OCI-LY3 (cell line): ENCODE measurements around the gene IFRD2.

Experiments used
- H2AFZ ChIP-seq: fragments of 200-600, 300-600 bp; shearing (Covaris generic); 2 replicates; pipeline ENCODE4 v1.6.0; 2014; ENCODE audit warnings: antibody characterized with exemption, low read depth, low read length
- H3K27ac ChIP-seq: fragments of 200-600, 300-600 bp; sonication (generic); 2 replicates; pipeline ENCODE4 v1.5.1; 2014; ENCODE audit warnings: mild to moderate bottlenecking, low read length, moderate library complexity, mixed read lengths
- H3K27me3 ChIP-seq: fragments of 200-600, 300-600 bp; sonication (generic); 2 replicates; pipeline ENCODE4 v1.6.1; 2014; ENCODE audit warnings: low read depth, low read length, mixed read lengths
- H3K36me3 ChIP-seq: fragments of 200-600, 300-600 bp; sonication (generic); replicated peaks from 2 replicates; pipeline ENCODE3; 2014; ENCODE audit warnings: low read depth, low read length, mixed read lengths
- H3K4me1 ChIP-seq: fragments of 300-600, 200-600 bp; sonication (generic); 2 replicates; pipeline ENCODE4 v1.6.1; 2014; ENCODE audit warnings: low read length, mixed read lengths
- H3K4me2 ChIP-seq: fragments of 200-600, 300-600 bp; sonication (generic); 2 replicates; pipeline ENCODE4 v1.6.1; 2014; ENCODE audit warnings: low read length, mixed read lengths
- H3K4me3 ChIP-seq: fragments of 300-600, 200-600 bp; sonication (generic); 2 replicates; pipeline ENCODE4 v1.5.1; 2014; ENCODE audit warnings: antibody characterized with exemption, mild to moderate bottlenecking, low read length, moderate library complexity
- H3K79me2 ChIP-seq: fragments of 300-600, 200-600 bp; shearing (Covaris generic); 2 replicates; pipeline ENCODE4 v1.6.1; 2014; ENCODE audit warnings: mild to moderate bottlenecking, low read length, mixed read lengths
- H3K9ac ChIP-seq: fragments of 300-600, 200-600 bp; shearing (Covaris generic); 2 replicates; pipeline ENCODE4 v1.6.0; 2014; ENCODE audit warnings: mild to moderate bottlenecking, low read length, moderate library complexity
- H3K9me3 ChIP-seq: fragments of 200-600, 300-600 bp; shearing (Covaris generic); 2 replicates; pipeline ENCODE4 v1.6.1; 2014; ENCODE audit warnings: low read length, mixed read lengths; ENCODE audit not compliant: insufficient read depth
- H4K20me1 ChIP-seq: fragments of 200-600, 300-600 bp; sonication (generic); 2 replicates; pipeline ENCODE4 v1.6.1; 2016; ENCODE audit warnings: low read length, mixed read lengths; ENCODE audit not compliant: insufficient read depth
- EZH2phosphoT487 ChIP-seq: fragments of 200-600 bp; shearing (Covaris generic); IDR thresholded peaks from 2 replicates; pipeline ENCODE4 v1.6.1; 2018; ENCODE audit warnings: antibody characterized with exemption, mixed run types, low read depth
- TF ChIP-seq, protein P1 (sequence below): fragments of 200-600, 300-600 bp; sonication (generic); IDR thresholded peaks from 2 replicates; pipeline ENCODE4 v1.5.1; 2014; ENCODE audit warnings: antibody characterized with exemption, low read length, low read depth

Gene IFRD2

DNA sequence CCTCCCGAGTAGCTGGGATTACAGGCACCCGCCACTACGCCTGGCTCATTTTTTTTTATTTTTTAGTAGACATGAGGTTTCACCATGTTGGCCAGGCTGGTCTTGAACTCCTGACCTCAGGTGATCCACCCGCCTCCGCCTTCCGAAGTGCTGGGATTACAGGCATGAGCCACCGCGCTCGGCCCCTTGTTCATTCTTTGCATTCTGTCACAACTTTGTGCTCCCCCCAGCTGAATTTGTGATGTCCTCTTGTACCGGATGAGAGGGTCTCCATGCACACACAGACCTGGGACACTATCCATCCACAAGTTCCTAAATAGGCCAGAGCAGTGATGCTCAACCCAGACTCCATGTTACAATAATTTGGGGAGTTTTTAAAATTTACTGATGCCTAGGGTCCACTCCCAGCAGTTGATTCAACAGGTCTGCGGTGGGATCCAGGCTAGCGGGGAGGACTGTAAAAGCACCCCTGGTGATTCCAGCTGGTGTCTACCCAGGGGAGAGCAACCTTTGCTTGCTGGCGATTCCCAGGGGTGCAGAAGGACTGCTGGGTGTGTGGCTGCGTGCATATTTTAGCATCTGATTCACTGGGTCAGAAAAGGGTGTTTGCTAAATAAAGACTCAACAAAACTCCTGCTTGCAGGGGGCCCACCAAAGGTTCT is 47.4 kb upstream of the IFRD2 start:
- H2AFZ ChIP-seq, result no peak overlapping the region
- no peak overlapping the region for H3K27ac ChIP-seq
- no peak overlapping the region for H3K9ac ChIP-seq
- H3K27me3 ChIP-seq, result no peaks in the 10 kb centered on the region
- H3K4me3 ChIP-seq, result no peak overlapping the region
- no peak for TF ChIP-seq EZH2phosphoT487
- TF ChIP-seq, protein P1, sequence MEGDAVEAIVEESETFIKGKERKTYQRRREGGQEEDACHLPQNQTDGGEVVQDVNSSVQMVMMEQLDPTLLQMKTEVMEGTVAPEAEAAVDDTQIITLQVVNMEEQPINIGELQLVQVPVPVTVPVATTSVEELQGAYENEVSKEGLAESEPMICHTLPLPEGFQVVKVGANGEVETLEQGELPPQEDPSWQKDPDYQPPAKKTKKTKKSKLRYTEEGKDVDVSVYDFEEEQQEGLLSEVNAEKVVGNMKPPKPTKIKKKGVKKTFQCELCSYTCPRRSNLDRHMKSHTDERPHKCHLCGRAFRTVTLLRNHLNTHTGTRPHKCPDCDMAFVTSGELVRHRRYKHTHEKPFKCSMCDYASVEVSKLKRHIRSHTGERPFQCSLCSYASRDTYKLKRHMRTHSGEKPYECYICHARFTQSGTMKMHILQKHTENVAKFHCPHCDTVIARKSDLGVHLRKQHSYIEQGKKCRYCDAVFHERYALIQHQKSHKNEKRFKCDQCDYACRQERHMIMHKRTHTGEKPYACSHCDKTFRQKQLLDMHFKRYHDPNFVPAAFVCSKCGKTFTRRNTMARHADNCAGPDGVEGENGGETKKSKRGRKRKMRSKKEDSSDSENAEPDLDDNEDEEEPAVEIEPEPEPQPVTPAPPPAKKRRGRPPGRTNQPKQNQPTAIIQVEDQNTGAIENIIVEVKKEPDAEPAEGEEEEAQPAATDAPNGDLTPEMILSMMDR, result no peak
- H4K20me1 ChIP-seq, result peaks cover 1% of the 10 kb centered on the region; the same call in 1 of the 2 replicates
- H3K4me2 ChIP-seq, result no peak overlapping the region
- peaks cover 36% of the 10 kb centered on the region for H3K79me2 ChIP-seq
- peaks cover 18% of the 10 kb centered on the region for H3K4me1 ChIP-seq
- no peaks in the 10 kb centered on the region for H3K9me3 ChIP-seq
- H3K36me3 ChIP-seq, result peaks cover 12% of the 10 kb centered on the region

DNA sequence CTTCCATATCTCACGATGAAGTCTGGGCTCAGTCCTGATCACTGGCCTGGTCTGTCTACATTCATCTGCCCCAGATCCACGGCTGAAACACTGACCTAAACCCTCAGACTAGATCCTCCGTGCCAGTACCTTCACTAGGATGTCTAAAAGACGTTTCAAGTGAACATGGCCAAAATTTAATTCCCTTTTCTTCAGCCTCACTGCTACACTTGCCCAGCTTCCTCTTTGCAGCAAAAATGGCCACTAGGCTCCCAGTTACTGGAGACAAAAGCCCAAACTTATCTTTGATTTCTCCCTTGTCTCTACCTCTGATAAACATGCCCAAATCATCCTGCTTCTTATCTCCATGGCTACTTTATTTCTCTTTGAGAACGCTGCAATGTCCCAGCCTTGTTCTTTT is 46.7 kb upstream of the IFRD2 start:
- Histone ChIP-seq H4K20me1 (peaks cover 8% of the 10 kb centered on the region), H3K4me2 (peak overlapping the region; percentile 84), H2AFZ (no peak overlapping the region), H3K27me3 (no peaks in the 10 kb centered on the region), H3K9me3 (no peaks in the 10 kb centered on the region), H3K9ac (peak overlapping the region; percentile 92), H3K4me3 (peak overlapping the region; percentile 84), H3K79me2 (peaks cover 43% of the 10 kb centered on the region), H3K36me3 (peaks cover 19% of the 10 kb centered on the region), H3K4me1 (peaks cover 19% of the 10 kb centered on the region), H3K27ac (0 out of 2 replicates have a peak overlapping the region, but pooled peaks have one; percentile 82)
- no peak for TF ChIP-seq EZH2phosphoT487
- TF ChIP-seq, protein P1, result no peak

DNA sequence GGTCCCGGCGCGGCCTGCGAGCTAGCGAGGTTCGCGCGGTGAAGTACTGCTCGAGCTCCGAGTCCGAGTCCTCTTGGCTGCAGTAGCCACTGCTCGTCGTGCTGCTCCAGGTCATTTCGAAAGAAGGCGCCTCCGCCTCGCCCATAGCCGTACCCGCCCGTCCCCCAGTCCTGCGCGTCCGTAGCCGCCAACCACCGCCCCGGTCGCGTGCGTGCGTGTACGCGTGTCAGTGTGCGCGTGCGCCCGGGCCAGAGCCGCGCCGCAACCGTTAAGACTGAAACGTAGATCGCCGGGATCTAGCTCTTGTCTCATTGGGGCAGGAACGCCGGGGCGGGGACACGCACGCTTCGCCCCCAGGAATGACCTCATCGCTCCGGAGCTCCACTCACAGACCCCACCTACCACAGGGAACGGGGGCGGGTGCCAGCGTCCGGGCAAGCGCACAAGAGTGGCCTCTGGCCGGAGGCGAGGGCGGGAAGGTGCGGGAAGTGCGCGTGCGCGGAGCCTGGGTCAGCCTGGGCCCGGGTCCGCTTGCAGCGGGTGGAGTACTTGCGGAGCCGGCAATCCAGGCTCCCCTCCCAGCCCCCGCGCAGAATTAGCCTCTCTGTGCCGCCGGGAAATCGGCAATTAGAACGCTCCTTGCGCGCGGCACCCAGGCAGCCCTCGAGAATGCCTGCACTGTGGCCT is 45.1 kb upstream of the IFRD2 start:
- Histone ChIP-seq H4K20me1 (peaks cover 15% of the 10 kb centered on the region), H2AFZ (peak overlapping the region; percentile 31; the same call in 1 of the 2 replicates), H3K27ac (peak overlapping the region; percentile 82), H3K4me2 (peak overlapping the region; percentile 85), H3K36me3 (peaks cover 23% of the 10 kb centered on the region), H3K4me3 (peak overlapping the region; percentile 84), H3K27me3 (no peaks in the 10 kb centered on the region), H3K4me1 (peaks cover 21% of the 10 kb centered on the region), H3K9ac (peak overlapping the region; percentile 94), H3K9me3 (no peaks in the 10 kb centered on the region), H3K79me2 (peaks cover 59% of the 10 kb centered on the region)
- TF ChIP-seq, protein P1, result no peak
- no peak for TF ChIP-seq EZH2phosphoT487

DNA sequence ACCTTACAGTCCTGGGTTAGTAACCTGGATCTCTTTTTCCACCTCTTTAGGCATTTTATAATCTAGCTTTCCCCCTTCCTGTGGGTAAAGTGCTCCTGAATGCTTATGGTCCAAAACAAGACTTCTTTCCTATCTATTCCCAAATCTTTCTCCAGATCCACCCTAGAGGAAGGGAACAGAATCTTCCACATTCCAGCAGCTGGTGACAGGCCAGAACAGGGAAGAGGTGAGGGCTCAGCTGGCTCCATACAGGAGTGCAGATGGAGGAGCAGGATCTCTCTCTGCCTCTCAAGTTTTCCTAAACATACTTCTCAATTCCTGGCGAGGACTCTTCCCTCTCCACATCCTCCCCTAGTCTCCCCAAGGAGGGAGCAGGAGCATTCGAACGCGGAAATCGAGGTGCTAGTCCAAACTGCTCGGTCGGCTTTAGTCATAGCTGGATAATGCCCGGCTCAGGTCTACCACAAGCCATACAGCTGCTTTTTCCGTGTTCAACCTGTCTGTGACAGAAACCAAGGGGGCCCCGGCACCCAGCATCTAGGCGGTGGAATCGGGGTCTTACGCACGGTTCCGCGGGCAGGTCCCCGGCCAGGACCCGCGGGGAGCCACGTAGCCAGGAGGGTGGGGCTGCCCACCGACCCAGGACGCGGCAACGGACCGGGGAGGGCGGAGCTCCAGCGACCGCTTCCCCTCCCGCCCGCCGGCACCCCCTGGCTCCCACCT is 44.4 kb upstream of the IFRD2 start:
- Histone ChIP-seq H3K27me3 (no peaks in the 10 kb centered on the region), H3K4me1 (peaks cover 21% of the 10 kb centered on the region), H3K9ac (peak overlapping the region; percentile 94), H4K20me1 (peaks cover 15% of the 10 kb centered on the region), H3K4me3 (peak overlapping the region; percentile 84), H3K79me2 (peaks cover 66% of the 10 kb centered on the region), H3K27ac (peak overlapping the region; percentile 82), H3K4me2 (peak overlapping the region; percentile 85), H3K36me3 (peaks cover 30% of the 10 kb centered on the region), H3K9me3 (no peaks in the 10 kb centered on the region), H2AFZ (no peak overlapping the region)
- TF ChIP-seq, protein P1, result no peak
- no peak for TF ChIP-seq EZH2phosphoT487
